SK-N-SH treated with all-trans-retinoic acid at 6 μM for 48 hours (cell line): ENCODE results near the gene SEPTIN5.

Experiments used
- ATAC-seq: fragments of 200-7000 bp; cut with Tn5 transposase; 3 replicates; pipeline ENCODE4 v1.9.1; 2020; ENCODE audit warnings: mild to moderate bottlenecking, moderate library complexity
- ARNTL ChIP-seq: fragments of 450-650 bp; formaldehyde crosslinking; IDR thresholded peaks from 2 replicates; pipeline ENCODE4 v1.5.0; 2020; ENCODE audit warnings: low read depth, mild to moderate bottlenecking, moderate library complexity, borderline replicate concordance
- CREB5 ChIP-seq: fragments of 250-450 bp; sonication (Bioruptor Pico); IDR thresholded peaks from 2 replicates; pipeline ENCODE4 v1.5.1; 2020; ENCODE audit warnings: low read depth, mild to moderate bottlenecking, moderate library complexity
- CSDC2 ChIP-seq: fragments of 250-450 bp; sonication (Bioruptor Pico); IDR thresholded peaks from 2 replicates; pipeline ENCODE4 v1.5.0; 2020; ENCODE audit warnings: mild to moderate bottlenecking, moderate library complexity
- CSRNP3 ChIP-seq: fragments of 250-450 bp; sonication (Bioruptor Pico); IDR thresholded peaks from 2 replicates; pipeline ENCODE4 v1.5.1; 2021; ENCODE audit warnings: mild to moderate bottlenecking, moderate library complexity
- ESRRG ChIP-seq: fragments of 250-450 bp; sonication (Bioruptor Pico); IDR thresholded peaks from 2 replicates; pipeline ENCODE4 v1.6.1; 2021; ENCODE audit warnings: mild to moderate bottlenecking
- GLIS3 ChIP-seq: fragments of 250-450 bp; sonication (Bioruptor Pico); IDR thresholded peaks from 2 replicates; pipeline ENCODE4 v1.5.0; 2020; ENCODE audit warnings: mild to moderate bottlenecking, moderate library complexity
- ISL1 ChIP-seq: fragments of 250-450 bp; sonication (Bioruptor Pico); IDR thresholded peaks from 2 replicates; pipeline ENCODE4 v2.1.2; 2022; ENCODE audit warnings: mild to moderate bottlenecking, moderate library complexity
- OSR1 ChIP-seq: fragments of 250-450 bp; sonication (Bioruptor Pico); IDR thresholded peaks from 2 replicates; pipeline ENCODE4 v1.8.0; 2022; ENCODE audit warnings: moderate library complexity, mild to moderate bottlenecking, inconsistent platforms
- PATZ1 ChIP-seq: fragments of 250-450 bp; sonication (Bioruptor Pico); IDR thresholded peaks from 2 replicates; pipeline ENCODE4 v1.8.0; 2020; ENCODE audit warnings: mild to moderate bottlenecking, moderate library complexity, borderline replicate concordance
- POU6F1 ChIP-seq: fragments of 250-450 bp; sonication (Bioruptor Pico); IDR thresholded peaks from 2 replicates; pipeline ENCODE4 v1.8.0; 2021; ENCODE audit warnings: low read depth, mild to moderate bottlenecking, moderate library complexity, borderline replicate concordance
- RARB ChIP-seq: fragments of 250-450 bp; sonication (Bioruptor Pico); IDR thresholded peaks from 2 replicates; pipeline ENCODE4 v1.8.0; 2021; ENCODE audit warnings: mild to moderate bottlenecking, moderate library complexity
- TCF4 ChIP-seq: fragments of 250-450 bp; sonication (Bioruptor Pico); IDR thresholded peaks from 2 replicates; pipeline ENCODE4 v1.8.0; 2021; ENCODE audit warnings: mild to moderate bottlenecking, moderate library complexity, borderline replicate concordance
- TOX ChIP-seq: fragments of 250-450 bp; sonication (Bioruptor Pico); IDR thresholded peaks from 2 replicates; pipeline ENCODE4 v1.8.0; 2021; ENCODE audit warnings: mild to moderate bottlenecking, moderate library complexity, borderline replicate concordance
- TSHZ2 ChIP-seq: fragments of 250-450 bp; sonication (Bioruptor Pico); IDR thresholded peaks from 2 replicates; pipeline ENCODE4 v1.5.0; 2020; ENCODE audit warnings: mild to moderate bottlenecking, moderate library complexity
- ZC3H10 ChIP-seq: fragments of 250-450 bp; sonication (Bioruptor Pico); IDR thresholded peaks from 2 replicates; pipeline ENCODE4 v1.5.1; 2021; ENCODE audit warnings: mild to moderate bottlenecking, moderate library complexity
- ZFP3 ChIP-seq: fragments of 250-450 bp; sonication (Bioruptor Pico); IDR thresholded peaks from 2 replicates; pipeline ENCODE4 v1.5.0; 2020; ENCODE audit warnings: mild to moderate bottlenecking, moderate library complexity
- ZFP30 ChIP-seq: fragments of 450-650 bp; formaldehyde crosslinking; IDR thresholded peaks from 2 replicates; pipeline ENCODE4 v1.5.0; 2022; ENCODE audit warnings: mild to moderate bottlenecking, moderate library complexity
- ZNF70 ChIP-seq: fragments of 450-650 bp; formaldehyde crosslinking; IDR thresholded peaks from 2 replicates; pipeline ENCODE4 v1.5.0; 2020; ENCODE audit warnings: mild to moderate bottlenecking, moderate library complexity
- ZNF8 ChIP-seq: fragments of 450-650 bp; formaldehyde crosslinking; IDR thresholded peaks from 2 replicates; pipeline ENCODE4 v1.5.0; 2020; ENCODE audit warnings: mild to moderate bottlenecking, moderate library complexity

Gene SEPTIN5

GRCh38 chr22:19760058-19760950, 46.0 kb downstream of the SEPTIN5 start, which contains the start of gene TBX1:
TSS of gene TBX1 (plus strand) at chr22:19760778. CDS start at chr22:19760844, 66 bp downstream.
- no peak for TF ChIP-seq ISL1 (CRISPR knock-in tag)
- TF ChIP-seq ZC3H10 (CRISPR knock-in tag): no peak
- TF ChIP-seq ZNF70 (CRISPR knock-in tag): no peak
- TF ChIP-seq CREB5 (CRISPR knock-in tag): no peak
- no peak for TF ChIP-seq PATZ1 (CRISPR knock-in tag)
- no peak for TF ChIP-seq TOX
- TF ChIP-seq POU6F1 (CRISPR knock-in tag): no peak
- no peak for TF ChIP-seq ZFP30 (CRISPR knock-in tag)
- no peak for TF ChIP-seq GLIS3 (CRISPR knock-in tag)
- TF ChIP-seq ZFP3 (CRISPR knock-in tag): no peak
- TF ChIP-seq OSR1 (CRISPR knock-in tag): no peak
- no peak for TF ChIP-seq CSRNP3 (CRISPR knock-in tag)
- ATAC-seq: no peak

- TF ChIP-seq ZFP30 (CRISPR knock-in tag) (no peak), PATZ1 (CRISPR knock-in tag) (no peak), OSR1 (CRISPR knock-in tag) (no peak), RARB (no peak), ZFP3 (CRISPR knock-in tag) (no peak), TOX (no peak), ARNTL (CRISPR knock-in tag) (no peak), ESRRG (CRISPR knock-in tag) (no peak)
- no peak for ATAC-seq
These were observed 46.8 kb downstream of the SEPTIN5 start for GRCh38 chr22:19760951-19761724.

GRCh38 chr22:19761725-19762567, 47.6 kb downstream of the SEPTIN5 start:
- ATAC-seq: no peak
- TF ChIP-seq GLIS3 (CRISPR knock-in tag) (no peak), CSDC2 (CRISPR knock-in tag) (no peak), ZFP3 (CRISPR knock-in tag) (no peak), ZNF8 (CRISPR knock-in tag) (no peak), TCF4 (CRISPR knock-in tag) (no peak), TOX (no peak), CSRNP3 (CRISPR knock-in tag) (no peak), ZC3H10 (CRISPR knock-in tag) (no peak), ARNTL (CRISPR knock-in tag) (no peak), TSHZ2 (no peak), ISL1 (CRISPR knock-in tag) (no peak), ZFP30 (CRISPR knock-in tag) (no peak)
